ENCODE results near the gene BPIFB4. TPM values are rescaled to one million over a fixed set of nuclear protein-coding genes. Genes with fewer than 3 reads are reported as not detected.
"Not testable (repeated sequence)": the region's sequence is repeated elsewhere in the genome, so short reads cannot be mapped to it uniquely, and the experiment has no call there.

Gene BPIFB4
- total RNA-seq, 4 donors from 2014 or later = not detected

DNA sequence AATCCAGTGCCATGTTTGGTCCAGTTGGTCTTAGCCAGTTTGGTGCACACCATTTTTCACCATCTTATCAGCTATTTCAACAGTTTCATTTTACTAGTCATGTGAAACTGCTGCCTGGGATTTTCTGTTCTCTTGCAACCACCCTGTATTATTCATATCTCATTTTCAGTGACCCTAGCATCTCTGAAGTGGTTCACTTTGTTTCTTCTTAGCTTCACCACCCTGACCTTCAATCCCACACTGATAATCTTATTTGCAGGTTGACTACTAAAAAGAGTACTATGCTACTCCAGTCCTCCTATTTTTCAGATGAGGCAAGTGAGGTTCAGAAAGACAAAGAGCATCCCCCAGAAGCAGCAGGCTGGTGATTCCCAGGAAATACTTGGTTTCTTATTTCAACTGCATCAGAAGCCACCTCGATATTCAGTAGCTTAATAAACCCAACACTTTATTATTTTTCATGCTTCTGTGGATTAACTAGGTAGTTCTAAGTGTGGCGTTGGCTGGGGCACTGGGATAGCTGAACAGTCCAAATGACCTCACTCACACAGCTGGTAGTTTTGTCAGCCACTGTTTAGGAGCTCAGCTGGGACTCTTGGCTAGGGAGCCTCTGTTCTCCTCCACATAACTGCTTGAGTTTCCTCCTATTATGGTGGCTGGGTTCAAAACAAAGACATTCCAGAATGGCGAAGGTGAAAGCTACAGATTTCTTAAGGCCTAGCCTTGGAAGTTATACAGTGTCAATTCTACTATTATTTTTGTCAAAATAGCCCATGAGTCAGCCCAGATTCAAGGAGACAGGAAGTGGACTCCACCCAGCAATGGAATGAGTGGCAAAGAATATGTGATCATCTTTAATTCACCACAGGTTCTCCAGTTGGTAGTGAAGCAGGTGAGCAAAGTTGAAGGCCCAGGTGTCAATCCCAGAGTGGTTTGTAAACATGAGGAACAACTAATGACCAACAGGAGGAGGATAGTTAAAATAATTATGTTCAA lies 40.6 kb downstream of the BPIFB4 start:
- no peak for DNase-seq (ENCODE audit: low spot score in 2 of 2)
- Histone ChIP-seq H3K27ac (no peak overlapping the region), H3K9me3 (peaks cover 0 to 5% (median 0%) of the 10 kb centered on the region in 4 donors), H3K4me3 (no peak overlapping the region), H3K27me3 (no peaks in the 10 kb centered on the region), H3K4me1 (no peaks in the 10 kb centered on the region), H3K36me3 (no peaks in the 10 kb centered on the region)
- WGBS, 2 donors = 72 to 85% methylated on average over 3 of the region's 3 CpGs
- TF ChIP-seq, protein P1, sequence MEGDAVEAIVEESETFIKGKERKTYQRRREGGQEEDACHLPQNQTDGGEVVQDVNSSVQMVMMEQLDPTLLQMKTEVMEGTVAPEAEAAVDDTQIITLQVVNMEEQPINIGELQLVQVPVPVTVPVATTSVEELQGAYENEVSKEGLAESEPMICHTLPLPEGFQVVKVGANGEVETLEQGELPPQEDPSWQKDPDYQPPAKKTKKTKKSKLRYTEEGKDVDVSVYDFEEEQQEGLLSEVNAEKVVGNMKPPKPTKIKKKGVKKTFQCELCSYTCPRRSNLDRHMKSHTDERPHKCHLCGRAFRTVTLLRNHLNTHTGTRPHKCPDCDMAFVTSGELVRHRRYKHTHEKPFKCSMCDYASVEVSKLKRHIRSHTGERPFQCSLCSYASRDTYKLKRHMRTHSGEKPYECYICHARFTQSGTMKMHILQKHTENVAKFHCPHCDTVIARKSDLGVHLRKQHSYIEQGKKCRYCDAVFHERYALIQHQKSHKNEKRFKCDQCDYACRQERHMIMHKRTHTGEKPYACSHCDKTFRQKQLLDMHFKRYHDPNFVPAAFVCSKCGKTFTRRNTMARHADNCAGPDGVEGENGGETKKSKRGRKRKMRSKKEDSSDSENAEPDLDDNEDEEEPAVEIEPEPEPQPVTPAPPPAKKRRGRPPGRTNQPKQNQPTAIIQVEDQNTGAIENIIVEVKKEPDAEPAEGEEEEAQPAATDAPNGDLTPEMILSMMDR (IDR thresholded peaks at IDR 0.05) = no peak
- TF ChIP-seq EP300 (IDR thresholded peaks at IDR 0.05) (no peak), POLR2A (IDR thresholded peaks at IDR 0.05) (no peak)

DNA sequence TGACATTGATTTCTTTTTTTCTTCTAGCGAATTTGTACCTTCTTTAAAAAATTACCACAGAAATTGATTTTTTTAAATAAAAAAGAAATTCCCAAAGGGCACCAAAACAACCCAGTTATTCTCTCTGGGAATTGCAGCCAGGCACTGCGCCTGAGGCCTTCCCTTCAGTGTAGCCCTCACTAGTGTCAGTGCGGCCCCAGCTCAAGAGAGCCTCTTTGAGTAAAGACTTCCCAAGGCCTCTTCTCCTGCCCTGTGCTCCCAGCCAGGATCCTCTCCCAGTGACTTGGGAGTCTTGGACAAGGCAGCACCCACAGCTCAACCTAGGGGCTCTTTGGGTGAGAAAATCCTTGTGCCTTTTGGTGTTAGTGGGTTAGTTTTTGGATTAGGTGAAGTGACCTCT lies 41.5 kb downstream of the BPIFB4 start:
- H3K27ac ChIP-seq = no peak overlapping the region
- peaks cover 0 to 5% (median 0%) of the 10 kb centered on the region in 4 donors for H3K9me3 ChIP-seq
- TF ChIP-seq, protein P1 (IDR thresholded peaks at IDR 0.05) = no peak
- TF ChIP-seq POLR2A (IDR thresholded peaks at IDR 0.05) (no peak), EP300 (IDR thresholded peaks at IDR 0.05) (no peak)
- WGBS, 2 donors = 92 to 97% methylated on average over 3 of the region's 3 CpGs
- H3K4me3 ChIP-seq = no peak overlapping the region
- DNase-seq (ENCODE audit: low spot score in 2 of 2) = no peak
- H3K36me3 ChIP-seq = no peaks in the 10 kb centered on the region
- no peaks in the 10 kb centered on the region for H3K4me1 ChIP-seq
- H3K27me3 ChIP-seq = no peaks in the 10 kb centered on the region

DNA sequence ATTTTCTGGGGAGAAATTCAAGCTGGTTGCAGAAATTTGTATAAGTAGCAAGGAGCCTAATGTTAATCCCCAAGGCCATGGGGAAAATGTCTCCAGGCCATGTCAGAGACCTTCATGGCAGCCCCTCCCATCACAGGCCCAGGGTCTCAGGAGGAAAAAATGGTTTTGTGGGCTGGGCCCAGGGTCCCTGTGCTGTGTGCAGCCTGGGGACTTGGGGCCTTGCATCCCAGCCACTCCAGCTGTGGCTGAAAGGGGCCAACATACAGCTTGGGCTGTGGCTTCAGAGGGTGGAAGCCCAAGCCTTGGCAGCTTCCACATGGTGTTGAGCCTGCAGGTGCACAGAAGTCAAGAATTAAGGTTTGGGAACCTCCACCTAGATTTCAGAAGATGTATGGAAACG lies 42.9 kb downstream of the BPIFB4 start:
- H3K27me3 ChIP-seq; H3K4me3 ChIP-seq; H3K36me3 ChIP-seq; DNase-seq (ENCODE audit: low spot score in 2 of 2); H3K9me3 ChIP-seq; H3K4me1 ChIP-seq; H3K27ac ChIP-seq: not testable (repeated sequence)
- WGBS, 2 donors = 73 to 86% methylated on average over 1 of the region's 1 CpG

DNA sequence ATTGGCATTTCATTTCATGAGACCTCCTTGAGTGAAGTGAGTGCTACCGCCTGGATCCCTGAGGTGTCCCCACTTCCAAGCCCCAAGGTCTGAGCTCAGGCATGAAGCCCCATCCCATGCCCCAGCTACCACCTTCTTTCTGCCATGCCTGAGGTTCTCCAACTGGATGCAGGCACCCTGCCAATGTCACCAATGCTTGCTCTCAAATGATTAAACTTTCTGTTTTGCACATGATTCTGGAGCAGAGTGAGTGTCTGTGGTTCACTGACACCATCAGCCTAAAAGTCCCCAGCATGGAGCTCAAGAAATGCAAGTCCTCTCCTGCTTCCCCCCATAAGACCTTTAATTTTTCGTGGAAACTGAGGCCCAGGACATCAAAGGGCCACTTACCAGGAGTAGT lies 44.8 kb downstream of the BPIFB4 start:
- TF ChIP-seq POLR2A (IDR thresholded peaks at IDR 0.05) (no peak), EP300 (IDR thresholded peaks at IDR 0.05) (no peak)
- TF ChIP-seq, protein P1 (IDR thresholded peaks at IDR 0.05) = no peak
- WGBS, 2 donors = 63 to 75% methylated on average over 2 of the region's 2 CpGs
- Histone ChIP-seq H3K4me1 (no peaks in the 10 kb centered on the region), H3K9me3 (peaks cover 0 to 5% (median 0%) of the 10 kb centered on the region in 4 donors), H3K27me3 (no peaks in the 10 kb centered on the region), H3K36me3 (no peaks in the 10 kb centered on the region), H3K4me3 (no peak overlapping the region), H3K27ac (no peak overlapping the region)
- DNase-seq (ENCODE audit: low spot score in 2 of 2) = no peak

DNA sequence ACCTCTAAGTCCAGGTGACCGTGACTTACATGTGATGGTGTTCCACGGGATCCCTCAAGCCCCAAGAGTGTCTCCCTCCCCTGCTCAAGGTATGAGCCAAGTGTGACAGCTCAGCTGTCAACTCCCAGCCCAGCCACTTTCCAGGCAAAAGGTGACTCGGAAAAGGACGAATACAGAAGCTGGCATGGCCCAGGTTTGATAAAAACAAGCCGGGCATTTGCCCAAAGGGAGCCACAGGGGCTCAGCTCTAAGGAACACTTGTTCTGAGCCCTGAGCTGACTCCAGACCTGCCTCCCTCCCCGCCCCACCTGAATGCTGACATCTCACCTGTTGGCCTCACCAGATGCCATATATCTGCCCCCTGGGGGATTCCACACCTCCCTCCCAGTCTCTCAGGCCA lies 45.6 kb downstream of the BPIFB4 start:
- Histone ChIP-seq H3K27ac (no peak overlapping the region), H3K4me3 (no peak overlapping the region), H3K4me1 (no peaks in the 10 kb centered on the region), H3K27me3 (no peaks in the 10 kb centered on the region), H3K36me3 (no peaks in the 10 kb centered on the region), H3K9me3 (peaks cover 0 to 4% (median 0%) of the 10 kb centered on the region in 4 donors)
- WGBS, 2 donors = 83 to 88% methylated on average over 6 of the region's 6 CpGs
- no peak for DNase-seq (ENCODE audit: low spot score in 2 of 2)
- TF ChIP-seq, protein P1 (IDR thresholded peaks at IDR 0.05) = no peak
- TF ChIP-seq POLR2A (IDR thresholded peaks at IDR 0.05) (no peak), EP300 (IDR thresholded peaks at IDR 0.05) (no peak)

All from tibial nerve (tissue), 4 donors.